Astrocyte (in vitro differentiated cells and primary cell): ENCODE results near the gene NPLOC4. TPM values are rescaled to one million over a fixed set of nuclear protein-coding genes. Genes with fewer than 3 reads are reported as not detected.

Experiments
- DNase-seq: peaks from one replicate; pipeline ENCODE4 v3.0.0-alpha.2; 2010; ENCODE audit warnings: low read depth
- FAIRE-seq: peaks from 2 replicates; lab custom pipeline; 2011; peaks lifted over from hg19 to GRCh38; lab: Jason Lieb, UNC
- H2AFZ ChIP-seq: 2 replicates; pipeline ENCODE4 v1.6.0; 2012; ENCODE audit warnings: low read depth, low read length, inconsistent platforms
- H3K27ac ChIP-seq: 2 replicates; pipeline ENCODE4 v1.5.1; 2011; ENCODE audit warnings: low read depth, low read length, inconsistent platforms
- H3K27me3 ChIP-seq: 2 replicates; pipeline ENCODE4 v1.6.0; 2011; ENCODE audit warnings: low read length, inconsistent platforms; ENCODE audit not compliant: insufficient read depth
- H3K36me3 ChIP-seq: 2 replicates; pipeline ENCODE4 v1.5.1; 2011; ENCODE audit warnings: low read length, inconsistent platforms; ENCODE audit not compliant: insufficient read depth
- H3K4me1 ChIP-seq: 2 replicates; pipeline ENCODE4 v1.5.1; 2011; ENCODE audit warnings: low read length, inconsistent platforms; ENCODE audit not compliant: insufficient read depth
- H3K4me2 ChIP-seq: 2 replicates; pipeline ENCODE4 v1.6.0; 2012; ENCODE audit warnings: low read length, inconsistent platforms
- H3K4me3 ChIP-seq: 2 replicates; pipeline ENCODE4 v1.5.1; 2011; ENCODE audit warnings: low read depth, mild to moderate bottlenecking, low read length, inconsistent platforms; ENCODE audit not compliant: insufficient read depth
- H3K79me2 ChIP-seq: 2 replicates; pipeline ENCODE4 v1.6.0; 2012; ENCODE audit warnings: mild to moderate bottlenecking, low read length, inconsistent platforms; ENCODE audit not compliant: insufficient read depth
- H3K9ac ChIP-seq: 2 replicates; pipeline ENCODE4 v1.6.0; 2012; ENCODE audit warnings: mild to moderate bottlenecking, low read length, inconsistent platforms
- H3K9me3 ChIP-seq: 2 replicates; pipeline ENCODE4 v1.5.1; 2012; ENCODE audit warnings: low read depth, mild to moderate bottlenecking, low read length, inconsistent platforms; ENCODE audit not compliant: insufficient read depth
- H4K20me1 ChIP-seq: 2 replicates; pipeline ENCODE4 v1.6.0; 2012; ENCODE audit warnings: low read length, inconsistent platforms; ENCODE audit not compliant: insufficient read depth
- H3K27ac Mint-ChIP-seq: one replicate; pipeline ENCODE4 v1.8.0; 2021; ENCODE audit warnings: mild to moderate bottlenecking, mixed read lengths; ENCODE audit not compliant: unreplicated experiment
- H3K27me3 Mint-ChIP-seq: one replicate; pipeline ENCODE4 v1.8.0; 2021; ENCODE audit warnings: low read depth, mixed read lengths; ENCODE audit not compliant: unreplicated experiment
- H3K36me3 Mint-ChIP-seq: one replicate; pipeline ENCODE4 v1.8.0; 2021; ENCODE audit warnings: low read depth, mixed read lengths; ENCODE audit not compliant: unreplicated experiment
- H3K4me1 Mint-ChIP-seq: one replicate; pipeline ENCODE4 v1.8.0; 2021; ENCODE audit warnings: low read depth, mixed read lengths; ENCODE audit not compliant: unreplicated experiment
- H3K4me3 Mint-ChIP-seq: one replicate; pipeline ENCODE4 v1.8.0; 2021; ENCODE audit warnings: mild to moderate bottlenecking, moderate library complexity, mixed read lengths; ENCODE audit not compliant: unreplicated experiment
- H3K9me3 Mint-ChIP-seq: one replicate; pipeline ENCODE4 v1.8.0; 2021; ENCODE audit warnings: mild to moderate bottlenecking, mixed read lengths; ENCODE audit not compliant: unreplicated experiment
- CTCF ChIP-seq: IDR thresholded peaks from 2 replicates; pipeline ENCODE4 v1.5.1; 2011; ENCODE audit warnings: low read depth, mild to moderate bottlenecking, inconsistent platforms, low read length, moderate library complexity; ENCODE audit not compliant: insufficient read depth
- EZH2 ChIP-seq: IDR thresholded peaks from 2 replicates; pipeline ENCODE4 v1.6.1; 2012; ENCODE audit warnings: mild to moderate bottlenecking, low read length, inconsistent platforms; ENCODE audit not compliant: insufficient read depth
- total RNA-seq: library from RNA; stranded (reverse); gene quantifications from 2 replicates; pipeline ENCODE4 v1.2.1, GENCODE V29; 2021

The NPLOC4 gene
- total RNA-seq, 1 donor from 2014 or later, result 125 TPM

GRCh38 chr17:81666342-81667191 is 29.7 kb upstream of the NPLOC4 start, which contains the start of the genes CCDC137 and OXLD1:
TSS of gene CCDC137 (plus strand) at chr17:81666737. CDS start at chr17:81666767, 30 bp downstream.
TSS of gene OXLD1 (minus strand) at chr17:81666605. CDS start at chr17:81666577, 28 bp downstream.
- peak; percentile 94 for DNase-seq
- FAIRE-seq, result no peak

GRCh38 chr17:81666092-81666341 is 29.1 kb upstream of the NPLOC4 start:
- DNase-seq, result no peak
- Histone ChIP-seq H3K4me1 (peaks cover 17% of the 10 kb centered on the region), H3K4me2 (peak overlapping the region; percentile 97), H3K79me2 (peaks cover 53% of the 10 kb centered on the region), H4K20me1 (peaks cover 14% of the 10 kb centered on the region), H3K9me3 (no peaks in the 10 kb centered on the region), H2AFZ (peak overlapping the region; percentile 61), H3K27ac (peak overlapping the region; percentile 77), H3K36me3 (peaks cover 4% of the 10 kb centered on the region), H3K4me3 (peak overlapping the region; percentile 84), H3K27me3 (no peaks in the 10 kb centered on the region), H3K9ac (peak overlapping the region; percentile 93)
- Mint-ChIP-seq H3K27me3 (no peaks in the 10 kb centered on the region), H3K36me3 (peaks cover 3% of the 10 kb centered on the region), H3K4me3 (peak overlapping the region; percentile 93), H3K27ac (peak overlapping the region; percentile 96), H3K9me3 (no peaks in the 10 kb centered on the region), H3K4me1 (peaks cover 18% of the 10 kb centered on the region)
- FAIRE-seq, result no peak
- TF ChIP-seq CTCF, result no peak
- no peak for TF ChIP-seq EZH2

More at GRCh38 chr17:81666342-81667191, 29.7 kb upstream of the NPLOC4 start, which contains the start of the genes CCDC137 and OXLD1:
- peak within 1 kb of the TSS; percentile 84 for H3K4me3 ChIP-seq
- H3K79me2 ChIP-seq, result peaks cover 53% of the 10 kb centered on the region
- Mint-ChIP-seq H3K36me3 (peaks cover 4% of the 10 kb centered on the region), H3K27me3 (no peaks in the 10 kb centered on the region), H3K9me3 (no peaks in the 10 kb centered on the region), H3K27ac (peak within 1 kb of the TSS; percentile 96), H3K4me1 (peaks cover 18% of the 10 kb centered on the region), H3K4me3 (peak within 1 kb of the TSS; percentile 93)
- H3K9ac ChIP-seq, result peak within 1 kb of the TSS; percentile 93
- no peaks in the 10 kb centered on the region for H3K9me3 ChIP-seq
- peak within 1 kb of the TSS; percentile 79 for H3K27ac ChIP-seq
- H3K36me3 ChIP-seq, result peaks cover 8% of the 10 kb centered on the region
- TF ChIP-seq EZH2 (no peak), CTCF (no peak)
- H3K27me3 ChIP-seq, result no peaks in the 10 kb centered on the region
- peaks cover 17% of the 10 kb centered on the region for H3K4me1 ChIP-seq
- peak within 1 kb of the TSS; percentile 61 for H2AFZ ChIP-seq
- H3K4me2 ChIP-seq, result peak within 1 kb of the TSS; percentile 97
- peaks cover 20% of the 10 kb centered on the region for H4K20me1 ChIP-seq
